Activated CD8-positive, alpha-beta memory T cell treated with anti-CD3 and anti-CD28 coated beads for 4 hours (primary cell): ENCODE data around the gene AFAP1.

Source experiments
- DNase-seq, 2 donors: peaks; one replicate each; pipeline ENCODE4 v3.0.0-alpha.2; 2020; ENCODE audit warnings: low read depth in 2 of 2

The AFAP1 gene

DNA sequence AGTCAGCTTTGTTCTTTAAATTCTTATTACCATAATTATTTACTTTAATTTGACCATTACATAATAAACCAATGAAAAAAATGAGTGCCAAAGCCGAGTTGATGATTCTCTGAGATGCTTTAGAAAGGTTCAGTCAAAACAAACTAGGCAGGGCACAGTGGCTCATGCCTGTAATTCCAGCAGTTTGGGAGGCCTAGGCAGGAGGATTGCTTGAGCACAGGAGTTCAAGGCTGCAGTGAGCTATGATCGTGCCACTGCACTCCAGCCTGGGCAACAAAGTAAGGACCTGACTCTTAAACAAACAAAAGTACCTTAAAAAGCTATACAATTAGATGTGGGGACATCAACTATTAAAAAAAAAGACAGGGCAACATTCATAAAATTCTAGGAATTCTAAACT is 75.0 kb downstream of the AFAP1 start:
- DNase-seq: no peak

DNA sequence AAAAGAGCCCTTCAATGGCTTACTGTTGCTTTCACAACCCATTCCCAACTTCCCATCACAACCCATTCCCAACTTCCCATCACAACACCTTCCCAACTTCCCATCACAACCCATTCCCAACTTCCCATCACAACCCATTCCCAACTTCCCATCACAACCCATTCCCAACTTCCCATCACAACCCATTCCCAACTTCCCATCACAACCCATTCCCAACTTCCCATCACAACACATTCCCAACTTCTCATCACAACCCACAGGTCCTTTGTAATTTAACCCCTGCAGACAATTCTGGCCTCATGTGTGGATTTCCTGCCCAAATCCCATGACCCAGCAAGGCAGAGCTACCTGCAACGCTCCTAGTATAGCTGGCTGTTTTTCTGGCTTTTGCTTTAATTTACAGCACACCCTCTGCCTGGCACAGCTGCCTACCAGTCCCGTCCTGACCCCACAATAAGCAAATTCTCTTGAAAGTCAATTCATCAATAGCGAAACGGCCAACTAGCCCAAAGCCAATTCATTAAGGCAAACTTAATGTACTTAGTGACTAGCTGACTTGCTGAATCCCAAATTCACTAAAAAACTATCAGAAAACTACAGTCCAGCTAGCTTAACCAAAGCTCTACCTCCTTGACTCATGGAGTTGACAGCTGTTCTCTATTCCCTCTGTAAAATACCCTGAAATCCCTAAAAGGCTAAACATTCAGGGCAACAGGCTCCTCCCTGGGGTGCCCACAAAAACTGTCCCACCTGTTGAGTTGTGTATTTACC is 75.6 kb downstream of the AFAP1 start:
- DNase-seq: no peak

DNA sequence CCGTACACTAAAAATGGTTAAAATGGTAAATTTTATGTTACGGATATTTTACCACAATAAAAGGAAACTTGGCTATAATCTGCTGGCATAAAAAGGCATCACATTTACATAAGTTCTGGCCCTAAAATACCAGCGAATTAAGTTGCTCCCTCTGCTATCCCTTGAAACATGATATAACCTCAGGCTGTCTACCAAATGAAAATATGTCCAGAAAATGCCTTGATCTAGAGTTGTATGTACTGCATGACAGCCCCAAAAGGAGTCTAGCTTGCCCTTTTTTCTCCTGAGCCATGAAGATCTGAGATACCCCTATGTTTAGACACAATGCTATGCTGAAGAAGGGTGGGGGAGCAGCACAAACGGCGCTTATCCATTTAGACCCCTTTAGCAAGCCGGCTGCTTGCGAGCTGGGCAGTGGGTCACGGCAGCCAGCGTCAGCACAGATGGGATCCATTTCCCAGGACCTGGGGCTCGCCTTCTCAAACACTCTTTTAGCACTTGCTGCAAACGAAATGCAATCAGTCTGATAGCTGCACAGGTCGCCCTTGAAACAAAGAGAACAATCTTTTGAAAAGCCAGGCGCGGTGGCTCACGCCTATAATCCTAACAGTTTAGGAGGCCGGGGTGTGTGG is 77.0 kb downstream of the AFAP1 start:
- DNase-seq: no peak

DNA sequence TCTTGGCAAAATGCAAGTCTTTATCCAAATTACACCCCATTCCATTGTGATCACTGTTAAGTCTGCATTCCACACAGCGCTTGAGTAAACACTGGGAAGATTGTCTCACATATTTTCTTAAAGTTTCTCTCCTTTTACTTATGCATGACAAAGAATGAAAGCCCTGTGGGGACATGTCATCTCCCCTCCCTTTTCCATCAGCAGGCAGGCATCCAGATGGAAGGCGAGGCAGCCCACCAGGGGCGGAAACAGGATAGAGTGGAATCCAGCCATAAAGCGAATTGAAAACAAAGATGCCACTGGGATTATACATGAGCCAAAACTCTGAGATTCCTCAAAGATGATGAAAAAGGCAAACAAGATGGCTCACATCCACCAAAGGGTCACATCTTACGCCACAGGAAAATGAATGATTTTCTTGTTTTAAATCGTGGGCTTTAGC is 78.2 kb downstream of the AFAP1 start:
- no peak for DNase-seq

DNA sequence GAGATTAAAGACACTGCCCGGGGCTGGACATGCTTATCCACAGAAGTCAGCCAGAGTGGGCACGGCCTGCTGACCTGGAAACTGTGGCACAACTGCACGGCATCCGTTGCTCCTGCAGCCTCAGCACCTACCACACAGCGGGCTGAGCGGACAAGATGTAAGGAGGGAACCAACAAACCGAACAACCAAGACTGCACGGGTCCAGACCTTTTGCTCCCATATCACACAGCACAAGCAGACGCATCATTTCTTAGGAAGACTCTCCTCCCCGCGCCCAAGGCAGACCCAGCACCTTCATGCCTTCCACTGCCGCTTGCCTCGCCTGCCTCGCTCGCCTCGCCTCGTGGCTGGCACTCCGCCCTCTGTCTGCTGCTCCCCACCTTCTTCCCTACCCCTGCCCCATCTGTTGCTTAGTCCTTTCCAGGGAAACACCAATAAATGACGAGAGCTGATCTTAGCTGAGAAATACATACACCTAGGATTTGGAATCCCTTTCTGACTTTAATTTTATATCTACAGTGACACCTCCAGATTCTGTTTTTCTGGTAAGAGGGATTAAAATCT is 79.0 kb downstream of the AFAP1 start:
- no peak for DNase-seq

DNA sequence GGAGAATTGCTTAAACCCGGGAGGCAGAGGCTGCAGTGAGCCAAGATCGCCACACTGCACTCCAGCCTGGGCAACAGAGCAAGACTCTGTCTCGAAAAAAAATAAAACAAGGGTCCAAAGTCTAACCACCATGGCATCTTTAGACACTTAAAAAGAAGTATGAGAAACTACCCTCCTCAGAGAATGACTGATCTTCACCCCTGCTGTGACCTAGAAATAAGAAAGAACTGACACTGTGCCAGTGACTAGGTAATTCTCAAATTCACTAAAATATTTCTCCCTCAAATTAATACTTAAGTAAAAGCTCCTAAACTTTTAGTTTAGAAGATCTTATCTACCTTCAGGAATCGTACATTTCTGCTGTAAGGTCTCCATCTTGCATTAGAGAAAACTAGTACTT is 80.3 kb downstream of the AFAP1 start:
- DNase-seq: no peak

DNA sequence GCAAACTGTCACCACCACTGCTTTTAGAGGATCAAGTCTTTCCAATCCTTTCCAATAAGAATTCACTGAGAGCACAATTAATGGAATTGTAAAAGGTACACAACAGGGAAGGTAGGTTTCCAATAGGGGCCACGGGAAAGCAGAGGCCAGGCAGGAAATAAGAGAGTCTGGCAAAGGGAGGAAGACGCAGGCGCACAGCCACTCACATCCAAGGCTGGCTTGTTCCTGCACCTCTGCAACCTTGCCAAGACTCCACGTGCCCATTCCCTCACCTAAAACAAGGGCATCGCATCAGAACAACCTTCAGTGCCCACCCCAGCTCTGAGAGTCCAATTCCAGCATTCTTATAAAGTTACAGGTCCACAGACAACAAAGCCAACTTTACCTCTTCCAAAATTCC is 81.2 kb downstream of the AFAP1 start:
- no peak for DNase-seq

DNA sequence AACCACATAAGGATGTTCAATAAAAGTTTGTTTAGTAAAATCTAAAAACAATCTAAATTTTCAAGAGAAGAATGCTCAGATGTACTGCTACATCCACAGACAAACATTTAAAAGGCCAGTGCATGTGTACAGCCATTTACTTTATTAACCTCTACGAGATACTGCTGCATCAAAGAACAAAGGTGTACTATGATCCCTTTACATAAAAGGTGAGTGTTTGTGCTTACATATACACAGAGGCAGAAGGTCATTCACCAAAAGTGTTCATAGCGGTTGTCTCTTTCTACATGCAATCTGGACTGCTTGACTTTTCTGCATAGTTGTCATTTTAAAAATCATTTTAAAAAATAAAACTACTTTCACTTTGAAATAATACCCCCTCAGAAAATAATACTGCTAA is 81.7 kb downstream of the AFAP1 start:
- no peak for DNase-seq

DNA sequence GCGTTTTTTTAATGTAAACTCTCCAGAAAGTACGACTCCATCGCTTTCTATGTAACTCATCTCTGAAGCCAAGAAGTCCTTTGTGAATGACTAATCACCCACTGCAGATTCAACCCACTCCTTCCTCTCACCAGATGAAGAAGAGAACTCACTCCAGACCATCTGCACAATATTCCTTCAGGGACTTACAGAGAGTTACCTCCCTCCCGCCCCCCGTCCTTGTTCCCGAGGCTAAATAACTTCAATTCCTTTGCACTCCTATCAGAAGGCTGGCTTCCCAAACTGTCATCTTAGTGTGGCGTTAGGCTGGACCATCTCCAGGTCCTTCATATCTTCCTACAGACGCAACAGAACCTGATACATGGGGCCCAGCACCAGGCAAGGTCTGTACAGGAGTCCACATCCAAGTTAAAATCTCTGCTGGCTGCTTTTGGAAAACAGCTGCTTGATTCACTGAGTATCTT is 82.4 kb downstream of the AFAP1 start:
- DNase-seq: no peak

DNA sequence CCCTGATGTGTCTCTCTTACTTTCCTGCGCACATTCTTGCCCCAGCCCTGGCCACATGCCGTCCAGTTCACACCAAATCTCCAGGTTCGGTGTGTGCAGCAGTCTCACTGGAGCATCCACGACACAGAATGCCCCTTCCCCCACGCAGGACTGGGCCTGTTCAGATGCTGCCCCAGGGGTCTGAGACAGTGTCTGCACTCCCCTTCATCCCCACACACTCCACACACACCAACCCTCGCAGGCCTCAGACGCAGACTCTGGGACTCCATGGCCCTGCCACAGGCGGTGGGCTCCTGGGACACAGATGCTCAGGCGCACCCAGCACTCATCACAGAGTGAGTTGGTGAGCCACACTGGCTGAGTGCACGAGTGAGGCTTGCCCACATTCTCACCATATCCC is 83.9 kb downstream of the AFAP1 start:
- DNase-seq: no peak

DNA sequence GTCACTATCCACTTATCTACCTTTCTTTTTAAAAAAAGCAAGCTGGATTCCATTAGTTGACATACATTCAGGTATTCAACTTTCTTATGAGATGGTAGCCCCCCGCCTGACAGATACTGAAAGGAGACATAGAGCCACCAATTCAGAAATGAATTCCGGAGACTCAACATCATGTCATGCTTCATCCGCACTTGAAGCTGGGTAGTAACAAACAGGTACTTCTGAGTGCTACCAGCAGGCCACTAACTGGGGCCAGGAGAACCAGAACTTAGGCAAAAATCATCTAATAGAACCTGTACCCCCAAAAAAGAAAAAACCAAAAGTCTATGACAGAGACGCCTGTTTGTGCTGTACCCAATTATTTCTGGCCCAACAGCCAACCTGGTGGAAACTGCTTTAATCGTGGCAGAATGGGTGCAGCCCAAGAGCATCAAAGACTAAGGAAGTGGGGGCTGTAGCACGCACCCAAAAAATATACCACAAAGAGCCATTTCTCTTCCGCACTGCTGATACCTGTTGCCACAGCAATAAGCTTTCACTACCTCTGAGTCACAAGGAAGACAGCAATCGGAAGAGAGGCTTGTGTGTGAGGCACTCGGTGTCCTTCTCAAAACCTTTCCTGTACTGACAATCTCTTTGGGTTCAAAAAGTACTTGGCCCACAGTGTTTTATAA is 84.8 kb downstream of the AFAP1 start:
- peak; percentile 29 to 55 for DNase-seq

DNA sequence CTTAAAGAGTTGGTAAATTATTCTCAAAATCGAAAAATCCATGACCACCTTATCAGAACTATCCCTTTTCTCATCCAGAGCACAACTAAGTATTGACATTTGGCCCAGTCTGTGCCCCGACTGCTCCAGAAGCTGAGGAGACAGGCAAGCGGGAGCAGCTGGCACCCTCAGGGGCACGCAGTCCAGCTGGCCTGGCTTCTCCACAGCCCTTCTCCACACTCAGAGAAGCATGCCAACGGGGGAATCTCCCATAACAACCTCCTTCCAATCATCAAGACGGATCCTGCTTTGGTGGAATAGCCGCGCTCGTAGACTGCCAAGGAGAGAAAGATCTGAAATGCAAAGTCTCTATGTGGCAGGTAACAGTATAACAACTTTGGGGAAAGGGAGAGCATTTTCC is 85.4 kb downstream of the AFAP1 start:
- DNase-seq: no peak

DNA sequence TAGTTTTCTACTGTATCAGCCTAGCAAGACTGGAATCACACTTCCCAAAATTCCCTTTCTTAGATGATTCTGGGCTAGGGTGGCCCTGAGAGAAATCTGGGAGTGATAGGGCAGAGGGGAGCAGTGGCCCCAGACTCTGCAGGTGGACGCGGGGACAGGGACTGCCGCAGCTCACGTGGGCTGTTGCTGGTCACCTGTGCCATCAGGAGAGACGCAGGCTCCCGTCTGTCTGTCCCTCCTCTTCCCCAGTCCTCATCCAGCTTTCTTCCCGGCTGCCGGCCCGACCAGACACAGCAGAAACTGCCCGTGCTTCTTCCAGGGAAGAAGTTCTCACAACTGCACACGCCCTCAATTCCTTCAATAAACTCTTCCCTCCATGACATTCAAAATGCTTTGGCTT is 86.4 kb downstream of the AFAP1 start:
- DNase-seq: no peak

DNA sequence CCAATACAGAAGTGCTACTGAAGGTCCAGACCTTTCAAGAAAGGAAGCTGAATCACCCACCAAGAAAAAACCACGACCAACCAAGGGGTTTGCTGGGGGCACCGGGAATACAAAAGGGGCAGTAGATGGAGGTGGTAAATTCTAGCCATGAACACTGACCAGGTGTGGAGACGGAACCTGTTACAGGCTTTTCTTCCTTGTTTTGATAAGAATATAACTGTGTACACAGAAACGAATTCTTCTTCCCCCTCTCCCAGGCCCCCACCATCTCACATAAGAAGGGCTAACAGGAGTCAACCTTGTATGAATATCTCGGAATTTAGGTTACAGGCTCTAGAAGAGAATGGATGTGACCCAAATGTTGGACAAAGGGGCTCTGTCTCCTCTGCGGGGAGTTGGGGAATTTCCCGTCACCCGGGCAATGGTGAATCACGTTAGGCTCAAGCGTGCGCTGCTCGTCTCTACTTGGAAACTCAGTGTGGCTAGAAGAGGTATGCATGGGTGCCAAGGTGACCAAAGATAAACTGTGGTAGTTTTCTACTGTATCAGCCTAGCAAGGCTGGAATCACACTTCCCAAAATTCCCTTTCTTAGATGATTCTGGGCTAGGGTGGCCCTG is 87.0 kb downstream of the AFAP1 start:
- DNase-seq: no peak

DNA sequence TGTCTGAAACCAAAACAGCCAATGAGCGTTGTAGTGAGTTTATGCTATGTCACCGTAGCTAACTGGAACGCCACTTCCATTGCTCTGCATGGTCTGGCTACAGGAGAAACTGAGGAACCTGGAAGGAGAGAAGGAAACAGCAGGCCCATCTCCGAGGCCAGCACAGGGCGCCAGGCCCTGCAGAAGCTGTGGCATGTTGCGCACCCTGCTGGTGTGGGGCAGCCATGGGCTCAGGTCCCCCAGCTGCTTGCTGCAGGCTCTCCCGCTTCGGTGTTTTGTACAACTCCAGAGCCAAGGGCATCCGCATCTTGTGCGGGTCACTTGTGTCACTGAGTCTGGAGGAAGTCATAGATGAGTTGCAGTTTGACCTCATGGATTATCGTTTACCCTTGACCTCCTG is 89.2 kb downstream of the AFAP1 start:
- DNase-seq: no peak

DNA sequence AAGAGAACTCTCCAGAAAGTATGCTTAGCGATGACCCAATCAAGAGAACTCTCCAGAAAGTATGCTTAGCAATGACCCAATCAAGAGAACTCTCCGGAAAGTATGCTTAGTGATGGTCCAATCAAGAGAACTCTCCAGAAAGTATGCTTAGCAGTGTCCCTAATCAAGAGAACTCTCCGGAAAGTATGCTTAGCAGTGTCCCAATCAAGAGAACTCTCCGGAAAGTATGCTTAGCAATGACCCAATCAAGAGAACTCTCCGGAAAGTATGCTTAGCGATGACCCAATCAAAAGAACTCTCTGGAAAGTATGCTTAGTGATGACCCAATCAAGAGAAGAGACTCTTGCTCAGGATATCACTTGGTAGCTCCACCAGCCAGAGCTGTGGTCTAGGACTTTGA is 92.5 kb downstream of the AFAP1 start:
- DNase-seq: no peak

DNA sequence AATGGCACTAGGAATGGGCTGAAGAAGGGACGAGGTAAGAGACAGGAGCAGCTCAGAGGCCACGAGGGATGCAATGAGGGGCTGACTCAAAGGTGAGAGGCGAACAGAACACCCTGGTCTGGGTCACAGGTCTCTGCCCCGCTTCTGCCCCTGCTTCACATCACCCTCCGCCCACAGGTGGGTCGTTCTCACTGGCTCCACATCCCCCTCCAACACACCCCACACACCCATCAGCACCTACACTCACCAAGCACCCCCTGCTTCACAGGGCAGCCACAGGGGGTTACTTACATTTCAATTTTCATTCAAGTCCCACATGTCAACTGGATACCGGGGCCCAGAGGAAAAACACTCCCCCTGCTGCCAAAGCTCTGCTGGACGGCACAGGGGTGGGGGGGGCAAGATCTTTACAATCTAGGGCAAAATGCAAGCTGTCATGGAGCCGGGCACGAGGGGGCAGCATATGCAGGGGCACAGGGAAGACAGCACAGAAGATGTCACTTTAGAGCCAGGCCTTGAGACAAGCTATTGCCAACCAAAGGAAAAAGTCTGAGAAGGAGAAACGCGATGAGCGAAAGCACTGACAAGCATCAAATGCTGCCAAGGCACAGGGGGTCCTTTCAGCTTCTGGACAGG is 94.0 kb downstream of the AFAP1 start:
- no peak for DNase-seq

DNA sequence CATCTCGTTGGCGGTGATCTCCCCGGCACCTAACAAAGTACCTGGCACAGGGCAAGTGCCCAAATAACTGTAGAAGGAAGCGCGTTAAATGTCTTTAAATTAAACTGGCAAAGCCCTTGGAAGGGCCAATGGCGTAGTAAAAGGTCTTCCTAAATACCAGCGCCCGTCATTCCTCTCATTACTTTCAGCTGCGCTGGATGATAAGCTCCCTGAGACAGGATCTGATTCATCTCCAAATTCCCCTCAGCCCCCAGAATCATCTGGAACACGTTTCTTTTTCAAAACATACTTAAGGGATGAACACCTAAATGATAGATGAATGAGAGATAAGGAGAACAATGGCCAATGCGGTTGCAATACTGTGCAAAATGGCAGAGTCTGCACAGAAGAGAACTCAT is 95.1 kb downstream of the AFAP1 start:
- DNase-seq: no peak

DNA sequence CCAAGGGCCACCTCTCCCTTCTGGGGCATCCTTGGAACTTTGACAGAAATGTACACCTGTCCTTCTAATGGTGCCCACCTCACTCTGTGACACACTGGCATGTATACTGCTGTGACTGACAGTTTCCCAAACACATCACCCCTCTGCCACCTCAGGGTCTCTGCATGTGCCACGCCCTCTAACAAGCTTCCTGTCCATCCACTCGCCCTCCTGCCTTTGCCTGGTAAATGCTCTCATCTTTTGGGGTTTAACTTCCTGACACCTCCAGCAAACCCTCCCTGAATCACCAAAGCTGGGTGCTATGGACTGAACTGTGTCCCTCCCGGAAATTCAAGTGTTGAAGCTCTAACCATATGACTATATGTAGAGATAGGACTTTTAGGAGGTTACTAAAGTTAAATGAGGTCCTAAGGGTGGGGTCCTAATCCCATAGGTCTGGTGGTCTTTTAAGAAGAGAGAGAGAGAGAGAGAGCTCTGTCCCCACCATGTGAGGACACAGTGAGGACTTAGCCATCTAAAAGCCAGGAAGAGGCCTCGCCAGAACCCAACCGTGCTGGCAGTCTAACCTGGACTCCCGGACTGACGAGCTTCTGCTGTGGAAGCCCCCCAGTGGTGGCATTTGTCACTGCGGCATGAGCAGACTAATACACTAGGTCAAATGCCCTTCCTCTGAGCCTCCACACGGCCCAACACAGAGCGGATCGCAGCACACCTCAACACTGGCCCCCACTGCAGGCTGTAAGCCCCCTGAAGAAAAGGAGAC is 95.6 kb downstream of the AFAP1 start:
- DNase-seq: peak; percentile 39 to 55

DNA sequence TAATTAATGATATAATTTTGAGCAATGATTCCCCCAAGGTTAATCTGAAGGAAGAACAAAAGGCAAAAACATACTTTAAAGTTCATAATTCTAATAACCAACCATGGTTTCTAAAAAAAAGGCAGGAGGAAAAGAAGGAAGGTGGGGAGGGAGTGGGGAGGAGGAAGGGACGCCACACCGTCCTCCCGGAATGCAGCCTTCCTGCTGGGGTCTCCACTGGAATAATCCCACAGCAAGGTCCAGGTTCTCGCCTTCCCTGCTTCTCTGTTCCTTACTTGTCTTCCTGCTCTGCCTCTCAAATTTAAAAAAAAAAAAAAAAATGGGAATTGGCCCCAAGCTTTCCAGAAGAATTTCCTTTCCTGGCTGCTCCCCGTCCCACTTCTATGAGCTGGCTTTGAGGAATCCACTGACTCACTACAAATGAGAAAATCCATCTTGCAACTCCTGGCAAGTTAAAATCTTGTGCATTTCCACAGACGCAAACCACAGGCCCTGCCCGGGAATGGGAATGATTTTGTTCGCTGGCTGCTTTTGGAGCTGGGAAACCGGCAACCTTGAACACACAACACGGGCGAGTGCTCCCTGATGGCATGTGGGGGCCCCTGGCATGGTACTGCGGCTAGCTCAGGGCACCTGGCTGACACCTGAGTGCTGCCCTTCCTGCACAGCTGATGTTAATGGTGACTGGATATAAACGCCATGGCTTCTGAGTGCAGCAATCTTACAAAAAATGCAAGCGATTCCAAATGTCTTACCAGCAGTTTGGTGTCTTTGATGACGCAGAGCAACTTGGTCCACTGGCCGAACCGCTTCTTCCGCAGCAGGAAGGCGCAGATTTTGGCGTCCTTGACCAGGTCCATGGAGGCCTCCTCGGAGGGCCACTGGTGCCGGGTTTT is 97.0 kb downstream of the AFAP1 start:
- no peak for DNase-seq
